ENCODE data around the gene TRAM1L1.

Gene TRAM1L1

DNA sequence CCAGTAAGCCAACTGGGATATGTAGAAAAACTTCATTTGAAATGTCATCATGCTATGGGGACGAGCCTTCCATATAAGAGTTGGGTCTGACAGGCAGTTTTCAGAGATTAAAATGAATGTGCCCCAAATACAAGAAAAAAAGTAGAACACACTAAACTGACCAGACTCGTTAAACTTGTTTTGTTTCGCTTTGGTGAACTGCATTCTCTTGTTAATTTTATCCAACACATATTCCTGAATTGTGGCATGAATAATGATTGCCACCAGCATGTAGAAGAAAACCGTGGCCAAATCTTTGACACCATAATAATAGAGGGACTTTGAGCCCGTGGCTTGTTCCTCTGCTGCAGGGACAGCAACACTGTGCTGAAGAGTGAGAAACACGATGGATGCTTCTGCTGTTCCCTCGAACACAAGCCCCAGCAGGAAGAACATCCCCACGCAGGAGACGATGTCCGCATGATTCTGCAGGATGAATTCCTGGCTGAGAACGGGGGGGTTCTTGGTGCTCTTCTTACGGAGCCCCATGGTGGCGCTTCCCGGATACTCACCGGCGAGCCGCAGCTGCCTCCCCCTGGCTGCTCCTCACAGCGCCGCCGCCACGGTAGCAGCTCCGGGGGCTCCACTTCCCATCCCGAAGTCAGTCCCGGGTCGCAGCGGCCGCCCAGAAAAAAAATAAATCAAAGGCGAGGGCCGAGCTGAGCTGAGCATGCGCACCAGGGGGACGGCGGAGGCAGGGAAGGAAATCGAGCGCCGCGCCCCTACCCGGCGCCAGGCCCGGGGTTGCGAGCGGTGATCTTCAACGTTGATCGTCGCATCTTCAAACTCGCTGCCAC, at the start of gene TRAM1L1:
Gene TRAM1L1, minus strand, starts transcription at position 711 of the 836 bp plus-strand sequence. Its CDS starts 183 bp downstream, at position 528.
- peak within 1 kb of the TSS; percentile 75 for H3K27ac ChIP-seq

DNA sequence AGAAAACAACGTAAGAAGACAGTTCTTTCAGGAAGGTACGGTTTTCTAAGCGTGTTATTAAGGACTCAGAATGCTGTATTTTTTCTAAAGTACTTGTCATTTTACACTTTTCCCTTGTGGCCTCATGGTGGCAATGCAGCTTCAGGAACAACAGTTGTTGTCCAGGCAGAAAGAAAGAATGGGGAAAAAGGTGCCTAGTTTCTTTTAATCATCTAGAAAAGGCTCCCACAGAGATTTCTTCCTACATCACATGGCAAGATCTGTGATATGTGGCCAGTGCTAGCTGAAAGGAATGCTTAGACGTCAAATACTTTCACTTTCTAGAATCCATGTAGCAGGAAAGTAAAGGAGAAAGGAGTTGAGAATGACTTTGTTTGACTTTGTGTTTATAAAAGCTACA, 49.0 kb upstream of the TRAM1L1 start:
- H3K27ac ChIP-seq = no peak overlapping the region
- TF ChIP-seq ZFX (IDR thresholded peaks at IDR 0.05) = no peak
- TF ChIP-seq CTCF (conservative IDR thresholded peaks at IDR 0.05) = peak; percentile 61

More for the DNA sequence above, at the start of gene TRAM1L1:
- TF ChIP-seq CTCF (conservative IDR thresholded peaks at IDR 0.05) = peak; percentile 19
- peak; percentile 57; the same call in 1 of the 2 replicates for TF ChIP-seq ZFX (IDR thresholded peaks at IDR 0.05)

DNA sequence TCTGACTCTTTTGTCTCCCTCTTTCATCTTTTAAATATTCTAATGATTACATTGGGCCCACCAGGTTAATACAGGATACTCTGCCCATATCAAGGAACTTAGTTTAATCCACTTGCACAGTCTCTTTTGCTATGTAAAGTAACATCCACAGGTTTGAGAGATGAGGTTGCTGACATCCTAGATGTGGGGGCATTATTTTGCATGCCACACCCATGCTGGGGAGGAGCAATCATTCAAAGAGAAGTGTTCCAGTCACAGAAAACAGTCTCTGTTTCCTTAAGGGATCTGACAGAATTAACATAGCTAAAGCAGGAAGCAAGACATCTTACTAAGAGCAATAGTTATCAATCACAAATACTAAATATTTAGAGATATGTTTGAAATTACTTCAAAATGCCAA, 11.5 kb upstream of the TRAM1L1 start:
- H3K27ac ChIP-seq = no peak overlapping the region
- TF ChIP-seq CTCF (conservative IDR thresholded peaks at IDR 0.05) = no peak
- no peak for TF ChIP-seq ZFX (IDR thresholded peaks at IDR 0.05)

- TF ChIP-seq CTCF (conservative IDR thresholded peaks at IDR 0.05) (no peak), ZFX (IDR thresholded peaks at IDR 0.05) (no peak)
- no peak overlapping the region for H3K27ac ChIP-seq
Observed at GRCh38 chr4:117096462-117096861, 11.1 kb upstream of the TRAM1L1 start.

- no peak overlapping the region for H3K27ac ChIP-seq
- TF ChIP-seq ZFX (IDR thresholded peaks at IDR 0.05) (no peak), CTCF (conservative IDR thresholded peaks at IDR 0.05) (no peak)
Observed at GRCh38 chr4:117093571-117093970, 8.2 kb upstream of the TRAM1L1 start.

DNA sequence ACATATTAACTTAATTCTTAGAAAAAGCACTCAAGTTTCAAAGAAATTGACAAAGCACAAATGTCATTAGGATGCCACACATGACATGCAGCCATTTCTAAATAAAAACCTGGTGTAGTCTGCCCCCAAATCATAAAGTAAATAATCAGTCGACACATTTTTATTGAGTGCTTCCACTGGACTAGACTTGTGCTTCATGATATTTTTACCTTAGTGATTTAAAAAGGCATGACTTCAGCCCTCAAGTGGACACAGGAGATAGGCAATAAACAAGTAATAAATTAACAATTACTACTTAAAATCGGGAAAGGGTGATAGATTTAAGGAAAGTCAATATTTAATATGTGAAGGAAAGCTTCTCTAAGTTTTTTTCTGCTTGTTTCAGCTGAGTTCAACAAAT, 7.6 kb downstream of the TRAM1L1 start:
- no peak for TF ChIP-seq ZFX (IDR thresholded peaks at IDR 0.05)
- no peak for TF ChIP-seq CTCF (conservative IDR thresholded peaks at IDR 0.05)
- no peak overlapping the region for H3K27ac ChIP-seq

DNA sequence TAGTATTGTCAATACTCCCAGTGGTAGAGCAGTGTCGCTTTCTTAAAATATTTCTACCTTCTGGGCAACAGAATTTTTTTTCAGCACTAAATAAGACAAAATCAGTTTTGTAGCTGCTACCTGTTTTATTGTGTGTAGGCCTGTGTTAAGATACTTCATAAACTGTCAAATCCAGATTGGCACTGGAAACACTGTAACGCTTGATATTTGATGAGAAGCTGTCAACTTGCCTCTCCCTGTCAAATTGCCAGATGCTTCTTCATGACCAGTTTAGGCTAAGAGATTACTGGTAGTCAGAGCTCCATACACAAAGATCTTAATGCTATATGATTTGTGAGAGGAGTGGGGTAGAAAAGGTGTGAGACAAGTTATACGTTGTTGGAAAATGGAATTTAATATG, 17.3 kb downstream of the TRAM1L1 start:
- TF ChIP-seq ZFX (IDR thresholded peaks at IDR 0.05) = no peak
- no peak for TF ChIP-seq CTCF (conservative IDR thresholded peaks at IDR 0.05)

More for the DNA sequence above, 17.3 kb downstream of the TRAM1L1 start:
- no peak overlapping the region for H3K27ac ChIP-seq
